GM12874 (cell line): ENCODE results near the gene HBA1.

ENCODE experiments used
- TF ChIP-seq, protein P1 (sequence below): IDR thresholded peaks from 2 replicates; pipeline ENCODE4 v1.5.1; 2011; ENCODE audit warnings: low read depth, mild to moderate bottlenecking, control low read depth, low read length, moderate library complexity; ENCODE audit not compliant: insufficient read depth

The HBA1 gene

DNA sequence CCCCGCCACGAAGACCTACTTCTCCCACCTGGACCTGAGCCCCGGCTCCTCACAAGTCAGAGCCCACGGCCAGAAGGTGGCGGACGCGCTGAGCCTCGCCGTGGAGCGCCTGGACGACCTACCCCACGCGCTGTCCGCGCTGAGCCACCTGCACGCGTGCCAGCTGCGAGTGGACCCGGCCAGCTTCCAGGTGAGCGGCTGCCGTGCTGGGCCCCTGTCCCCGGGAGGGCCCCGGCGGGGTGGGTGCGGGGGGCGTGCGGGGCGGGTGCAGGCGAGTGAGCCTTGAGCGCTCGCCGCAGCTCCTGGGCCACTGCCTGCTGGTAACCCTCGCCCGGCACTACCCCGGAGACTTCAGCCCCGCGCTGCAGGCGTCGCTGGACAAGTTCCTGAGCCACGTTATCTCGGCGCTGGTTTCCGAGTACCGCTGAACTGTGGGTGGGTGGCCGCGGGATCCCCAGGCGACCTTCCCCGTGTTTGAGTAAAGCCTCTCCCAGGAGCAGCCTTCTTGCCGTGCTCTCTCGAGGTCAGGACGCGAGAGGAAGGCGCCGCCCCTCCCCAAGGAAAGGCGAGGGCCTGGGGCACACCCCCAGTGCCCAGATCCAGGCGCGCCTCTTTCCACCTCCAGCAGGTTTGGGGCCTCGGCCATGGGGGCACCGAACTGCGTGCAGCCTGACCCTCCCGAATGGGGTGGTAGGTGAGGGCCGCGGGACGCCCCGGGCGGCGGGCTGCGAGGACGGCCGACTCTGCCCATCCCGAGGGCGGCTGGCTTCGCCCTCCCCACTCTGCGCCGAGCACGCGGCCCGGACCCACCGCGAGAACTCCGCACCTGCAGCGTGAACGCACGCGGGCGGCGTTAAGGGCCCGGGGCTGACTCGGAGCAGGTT is 4.4 kb downstream of the HBA1 start:
- TF ChIP-seq, protein P1, sequence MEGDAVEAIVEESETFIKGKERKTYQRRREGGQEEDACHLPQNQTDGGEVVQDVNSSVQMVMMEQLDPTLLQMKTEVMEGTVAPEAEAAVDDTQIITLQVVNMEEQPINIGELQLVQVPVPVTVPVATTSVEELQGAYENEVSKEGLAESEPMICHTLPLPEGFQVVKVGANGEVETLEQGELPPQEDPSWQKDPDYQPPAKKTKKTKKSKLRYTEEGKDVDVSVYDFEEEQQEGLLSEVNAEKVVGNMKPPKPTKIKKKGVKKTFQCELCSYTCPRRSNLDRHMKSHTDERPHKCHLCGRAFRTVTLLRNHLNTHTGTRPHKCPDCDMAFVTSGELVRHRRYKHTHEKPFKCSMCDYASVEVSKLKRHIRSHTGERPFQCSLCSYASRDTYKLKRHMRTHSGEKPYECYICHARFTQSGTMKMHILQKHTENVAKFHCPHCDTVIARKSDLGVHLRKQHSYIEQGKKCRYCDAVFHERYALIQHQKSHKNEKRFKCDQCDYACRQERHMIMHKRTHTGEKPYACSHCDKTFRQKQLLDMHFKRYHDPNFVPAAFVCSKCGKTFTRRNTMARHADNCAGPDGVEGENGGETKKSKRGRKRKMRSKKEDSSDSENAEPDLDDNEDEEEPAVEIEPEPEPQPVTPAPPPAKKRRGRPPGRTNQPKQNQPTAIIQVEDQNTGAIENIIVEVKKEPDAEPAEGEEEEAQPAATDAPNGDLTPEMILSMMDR = no peak

DNA sequence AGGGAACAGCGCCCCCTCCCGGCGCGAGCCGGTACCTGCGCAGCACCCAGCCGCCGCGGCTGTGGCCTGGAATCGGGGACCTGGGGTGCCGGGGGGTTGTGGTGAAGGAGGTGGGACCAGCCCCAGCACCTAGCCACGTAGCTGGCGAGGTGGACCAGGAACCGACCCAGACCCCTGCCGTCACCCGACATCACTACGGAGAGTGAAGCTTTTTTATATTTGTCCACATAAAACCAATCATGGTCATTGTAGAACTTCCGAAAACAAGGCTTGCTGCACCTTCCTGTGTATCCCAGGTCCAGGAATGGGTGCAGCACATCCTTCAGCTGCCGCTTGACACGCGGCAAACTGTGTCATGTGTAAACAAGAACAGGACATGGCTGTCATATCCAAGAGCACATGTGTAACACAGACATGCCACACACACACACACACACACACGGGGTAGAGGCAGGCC is 5.1 kb downstream of the HBA1 start:
- TF ChIP-seq, protein P1 = peak; percentile 98

- TF ChIP-seq, protein P1 = no peak
Measured at GRCh38 chr16:183005-183404, 6.5 kb downstream of the HBA1 start.

GRCh38 chr16:185213-185612 is 8.7 kb downstream of the HBA1 start:
- TF ChIP-seq, protein P1 = no peak

DNA sequence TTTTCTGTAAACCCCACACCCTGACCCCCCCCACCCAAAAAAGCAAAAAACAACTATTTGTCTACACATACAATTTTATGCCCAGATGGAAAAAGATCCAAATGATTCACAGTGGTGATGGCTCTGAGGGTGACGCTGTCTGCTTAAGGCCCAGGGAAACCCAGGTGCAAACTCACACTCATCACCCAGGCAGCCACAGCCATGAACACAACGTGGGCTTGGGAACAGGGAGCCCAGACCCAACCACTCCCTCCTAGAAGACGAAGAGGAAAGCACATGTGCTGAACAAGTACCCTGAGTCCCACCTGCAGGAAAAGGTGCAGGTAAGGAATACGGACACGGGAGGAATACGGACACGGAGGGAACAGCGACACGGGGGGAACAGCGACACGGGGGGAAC is 9.2 kb downstream of the HBA1 start:
- TF ChIP-seq, protein P1 = no peak

DNA sequence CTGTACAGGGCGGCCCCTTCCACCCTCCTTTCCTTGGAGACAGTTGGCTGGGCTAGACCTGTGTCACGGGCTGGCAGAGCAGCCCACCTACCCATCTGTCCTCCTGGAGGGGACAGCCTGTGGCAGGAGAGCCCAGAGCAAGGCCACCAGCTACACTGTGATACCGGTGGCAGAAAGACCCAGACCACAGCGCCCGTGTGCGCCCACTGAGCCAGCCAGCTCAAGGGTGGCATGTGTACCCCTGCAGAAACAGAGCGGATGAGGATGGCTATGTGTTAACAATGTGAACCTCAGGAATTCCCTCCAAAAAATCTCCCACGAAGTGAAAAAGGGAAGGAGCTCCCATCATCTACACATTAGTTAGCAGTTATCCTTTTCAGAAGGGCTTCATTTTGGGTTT is 10.8 kb downstream of the HBA1 start:
- TF ChIP-seq, protein P1 = no peak

DNA sequence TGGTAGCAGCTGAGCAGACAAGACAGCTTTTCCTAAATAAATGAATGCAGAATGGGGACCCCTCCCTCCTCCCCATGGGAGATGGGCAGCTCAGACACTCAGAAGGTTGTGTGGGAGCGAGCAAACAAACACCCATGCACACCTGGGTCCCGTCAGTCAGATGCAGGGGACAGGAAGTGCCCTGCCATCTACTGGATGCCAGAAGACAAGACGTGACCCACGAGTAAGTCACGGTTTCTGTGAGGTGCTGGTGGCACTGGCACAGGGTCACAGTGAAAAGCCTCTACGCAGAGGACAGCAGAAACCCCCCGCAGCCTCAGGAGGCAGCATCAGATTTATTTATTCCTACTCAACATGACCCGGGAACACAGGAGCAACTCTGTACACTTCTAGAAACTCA is 12.2 kb downstream of the HBA1 start:
- TF ChIP-seq, protein P1 = peak; percentile 20; the same call in 1 of the 2 replicates
